NCI-H1694 treated with DMSO at 0.1 percent for 48 hours (cell line): ENCODE measurements around the gene TMUB1.
"Not testable (repeated sequence)": the region's sequence is repeated elsewhere in the genome, so short reads cannot be mapped to it uniquely, and the experiment has no call there.

Experiments
- DNase-seq: peaks from one replicate; lab custom pipeline; 2025; lab: John Stamatoyannopoulos, UW

TMUB1 gene

DNA sequence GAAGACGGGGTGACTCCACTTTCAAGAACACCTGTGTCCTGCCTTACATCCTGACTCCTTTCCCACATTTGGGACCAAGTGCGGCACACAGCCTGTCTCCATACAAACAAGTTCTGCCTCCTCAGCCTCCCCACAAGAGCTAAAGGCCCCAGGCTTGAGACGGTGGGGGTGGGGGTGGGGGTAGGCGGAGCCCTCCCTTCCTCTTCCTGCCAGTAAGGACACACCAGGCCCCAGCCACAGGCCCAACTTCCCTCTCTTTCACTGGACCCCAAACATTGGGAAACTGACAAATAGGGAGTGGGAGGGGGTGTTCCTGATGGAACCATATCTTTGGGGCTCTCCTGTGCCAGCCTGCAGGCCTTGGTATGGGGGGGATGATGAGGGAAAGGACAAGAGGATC, 30.2 kb downstream of the TMUB1 start:
- DNase-seq, result no peak

DNA sequence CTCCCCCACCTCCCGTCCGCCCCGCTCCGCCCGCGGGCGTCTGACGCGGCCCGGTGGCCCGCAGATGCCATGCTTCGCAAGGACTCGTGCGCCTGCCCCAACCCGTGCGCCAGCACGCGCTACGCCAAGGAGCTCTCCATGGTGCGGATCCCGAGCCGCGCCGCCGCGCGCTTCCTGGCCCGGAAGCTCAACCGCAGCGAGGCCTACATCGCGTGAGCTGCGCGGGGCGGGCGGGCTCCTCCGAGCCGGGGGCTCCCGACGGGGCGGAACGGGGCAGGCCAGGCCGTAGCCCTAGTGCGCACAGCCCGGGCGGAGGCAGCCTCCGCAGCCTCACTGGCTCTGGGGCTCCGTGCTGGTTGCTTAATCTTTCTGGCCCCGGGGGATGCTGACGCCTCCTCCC, 32.2 kb downstream of the TMUB1 start:
- no peak for DNase-seq

DNA sequence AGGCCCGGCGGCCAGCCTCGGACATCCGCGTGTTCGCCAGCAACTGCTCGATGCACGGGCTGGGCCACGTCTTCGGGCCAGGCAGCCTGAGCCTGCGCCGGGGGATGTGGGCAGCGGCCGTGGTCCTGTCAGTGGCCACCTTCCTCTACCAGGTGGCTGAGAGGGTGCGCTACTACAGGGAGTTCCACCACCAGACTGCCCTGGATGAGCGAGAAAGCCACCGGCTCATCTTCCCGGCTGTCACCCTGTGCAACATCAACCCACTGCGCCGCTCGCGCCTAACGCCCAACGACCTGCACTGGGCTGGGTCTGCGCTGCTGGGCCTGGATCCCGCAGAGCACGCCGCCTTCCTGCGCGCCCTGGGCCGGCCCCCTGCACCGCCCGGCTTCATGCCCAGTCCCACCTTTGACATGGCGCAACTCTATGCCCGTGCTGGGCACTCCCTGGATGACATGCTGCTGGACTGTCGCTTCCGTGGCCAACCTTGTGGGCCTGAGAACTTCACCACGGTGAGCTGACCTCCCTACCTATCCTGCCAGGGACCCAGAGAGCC, 34.3 kb downstream of the TMUB1 start:
- DNase-seq, result no peak

DNA sequence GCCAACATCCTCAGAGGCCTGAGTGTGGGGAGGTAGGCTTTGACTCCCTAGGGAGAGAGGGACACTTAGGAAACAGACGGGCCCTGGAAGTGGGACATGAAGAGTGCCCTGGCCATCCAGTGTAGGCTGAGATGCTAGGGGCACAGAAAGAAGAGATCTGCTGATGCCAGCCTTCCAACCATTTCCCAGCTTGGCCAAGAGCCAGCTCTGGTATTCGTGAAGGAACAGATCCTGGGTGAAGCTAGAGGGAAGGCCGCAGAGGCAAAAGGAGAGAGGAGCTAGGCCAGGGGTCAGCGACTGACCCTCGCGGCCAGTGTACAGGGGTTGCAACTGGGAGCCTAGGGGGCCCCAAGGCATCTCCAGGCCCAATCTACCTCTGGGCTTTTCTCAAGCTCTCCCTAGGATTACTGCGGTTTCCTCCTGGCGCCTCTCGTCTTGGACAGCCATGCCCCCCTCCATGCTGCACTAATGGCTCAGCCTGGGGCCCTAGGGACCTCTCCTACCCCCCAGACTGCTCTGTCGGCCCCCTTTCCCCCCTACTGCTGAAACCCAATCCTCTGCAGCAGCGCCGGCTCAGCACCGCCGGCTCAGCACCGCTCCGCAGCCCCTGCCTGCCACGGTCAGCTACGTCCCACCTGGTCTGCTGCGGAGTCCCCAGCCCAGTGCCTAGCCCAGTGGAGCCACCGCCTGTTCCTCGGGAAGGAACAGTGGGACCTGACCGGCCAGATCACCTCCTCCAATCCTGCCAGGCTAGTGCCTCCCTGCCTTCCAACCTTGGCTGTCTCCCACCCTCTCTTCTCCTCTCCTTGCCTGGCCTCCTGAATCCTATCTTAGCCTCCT, 35.1 kb downstream of the TMUB1 start, which contains the start of gene ASIC3:
Gene ASIC3, plus strand, starts transcription at position 556 of the 840 bp plus-strand sequence. CDS start 355 bp downstream, outside the sequence.
- no peak for DNase-seq

DNA sequence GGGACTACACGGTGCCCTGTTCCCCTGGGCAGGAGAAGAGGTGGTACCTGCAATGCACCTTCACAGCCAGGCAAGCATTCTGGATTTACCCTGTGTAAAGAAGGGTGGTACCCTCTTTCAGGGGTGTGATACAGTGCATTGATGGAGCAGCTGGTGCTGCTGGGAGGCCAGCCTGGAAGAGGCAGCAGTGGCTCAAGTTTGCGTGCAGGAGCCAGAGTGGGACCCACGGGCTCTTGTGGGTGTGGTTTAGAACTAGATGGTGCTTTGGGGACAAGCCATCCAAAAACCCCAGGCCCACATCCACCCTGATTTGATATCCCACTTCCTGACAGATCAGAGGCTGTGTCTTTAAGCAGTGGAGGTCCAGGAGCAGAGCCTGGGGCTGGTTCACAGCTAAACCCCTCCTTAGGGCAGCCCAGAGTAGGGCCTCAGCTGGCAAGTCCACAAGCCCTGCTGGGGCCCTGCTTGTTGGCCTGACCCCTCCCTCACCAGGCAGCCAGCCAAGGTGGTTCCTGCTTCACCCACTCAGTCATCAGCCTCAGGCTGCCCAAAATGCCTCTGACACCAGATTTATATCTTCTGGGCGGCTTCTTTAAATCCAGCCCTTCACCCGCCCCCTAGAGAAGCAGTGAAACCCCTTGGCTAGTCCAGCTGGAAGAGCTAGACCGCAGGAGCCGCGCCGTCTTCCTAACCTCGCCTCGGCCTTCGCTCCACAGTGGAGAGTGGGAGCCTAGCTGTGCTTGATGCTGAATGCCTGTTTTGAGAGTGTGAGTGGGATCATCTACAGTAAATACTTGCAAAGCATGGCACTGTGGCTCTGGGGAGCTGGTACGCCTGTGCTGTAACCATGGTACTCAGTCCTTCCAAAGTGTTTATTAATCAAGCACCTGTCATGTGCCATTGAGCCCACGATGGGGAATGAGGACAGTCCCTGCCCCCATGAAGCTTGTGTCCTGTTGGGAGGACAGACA, 36.4 kb downstream of the TMUB1 start:
- DNase-seq, result no peak

DNA sequence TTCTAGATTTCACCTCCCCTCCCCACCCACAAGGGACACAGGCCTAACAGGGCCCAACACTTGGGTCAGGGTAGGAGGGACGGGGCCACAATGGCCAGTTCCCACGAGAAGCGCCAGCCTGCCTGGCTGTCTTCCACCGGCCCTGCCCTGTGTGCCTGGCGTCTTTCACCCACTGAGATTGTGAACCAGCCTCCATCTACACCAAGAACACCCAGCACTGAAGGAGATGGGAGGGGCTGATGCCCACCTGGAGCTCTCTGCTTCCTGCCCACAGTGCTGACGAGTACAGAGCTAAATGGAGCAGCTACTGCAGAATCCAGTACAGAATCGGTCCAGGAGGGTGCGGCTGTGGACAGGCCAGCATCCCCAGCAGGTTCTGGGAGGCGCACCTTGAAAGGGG, 37.3 kb downstream of the TMUB1 start:
- DNase-seq, result no peak

DNA sequence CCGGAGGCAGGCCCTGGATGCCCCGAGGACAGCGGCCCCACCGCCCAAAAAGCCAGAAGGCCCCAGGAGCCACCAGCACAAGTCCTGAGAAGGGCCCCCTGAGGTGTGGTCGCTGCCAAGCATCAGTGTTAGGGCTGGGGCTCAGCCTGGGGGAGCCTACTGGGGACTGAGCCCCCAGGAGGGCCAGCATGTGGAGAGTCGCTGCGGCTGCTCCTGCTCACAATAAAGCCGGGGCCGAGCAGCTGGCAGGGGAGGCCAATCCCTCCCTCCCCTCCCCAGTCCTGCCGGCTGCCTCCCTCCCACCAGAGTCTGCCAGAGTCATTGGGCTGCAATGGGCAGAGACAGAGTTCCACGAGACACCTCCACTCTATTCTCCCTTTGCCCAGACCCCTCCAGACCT, 38.0 kb downstream of the TMUB1 start:
- no peak for DNase-seq

DNA sequence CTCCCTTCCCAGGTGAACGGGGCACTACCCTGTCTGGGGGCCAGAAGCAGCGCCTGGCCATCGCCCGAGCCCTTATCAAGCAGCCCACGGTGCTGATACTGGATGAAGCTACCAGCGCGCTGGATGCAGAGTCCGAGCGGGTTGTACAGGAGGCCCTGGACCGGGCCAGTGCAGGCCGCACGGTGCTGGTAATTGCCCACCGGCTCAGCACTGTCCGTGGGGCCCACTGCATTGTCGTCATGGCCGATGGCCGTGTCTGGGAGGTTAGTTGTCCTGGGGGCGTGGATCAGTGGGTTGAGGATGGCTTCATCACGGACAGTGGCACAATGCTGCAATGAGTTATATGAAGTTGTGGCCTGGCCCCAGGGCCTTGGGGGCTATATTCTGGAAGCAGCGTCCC, 39.3 kb downstream of the TMUB1 start:
- no peak for DNase-seq

DNA sequence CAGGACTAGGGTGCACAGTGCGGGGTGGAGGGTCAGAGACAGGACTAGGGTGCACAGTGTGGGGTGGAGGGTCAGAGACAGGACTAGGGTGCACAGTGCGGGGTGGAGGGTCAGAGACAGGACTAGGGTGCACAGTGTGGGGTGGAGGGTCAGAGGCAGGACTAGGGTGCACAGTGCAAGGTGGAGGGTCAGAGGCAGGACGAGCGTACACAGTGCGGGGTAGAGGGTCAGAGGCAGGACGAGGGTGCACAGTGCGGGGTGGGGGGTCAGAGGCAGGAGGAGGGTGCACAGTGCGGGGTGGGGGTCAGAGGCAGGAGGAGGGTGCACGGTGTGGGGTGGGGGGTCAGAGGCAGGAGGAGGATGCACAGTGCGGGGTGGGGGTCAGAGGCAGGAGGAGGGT, 39.8 kb downstream of the TMUB1 start:
- DNase-seq, result not testable (repeated sequence)

DNA sequence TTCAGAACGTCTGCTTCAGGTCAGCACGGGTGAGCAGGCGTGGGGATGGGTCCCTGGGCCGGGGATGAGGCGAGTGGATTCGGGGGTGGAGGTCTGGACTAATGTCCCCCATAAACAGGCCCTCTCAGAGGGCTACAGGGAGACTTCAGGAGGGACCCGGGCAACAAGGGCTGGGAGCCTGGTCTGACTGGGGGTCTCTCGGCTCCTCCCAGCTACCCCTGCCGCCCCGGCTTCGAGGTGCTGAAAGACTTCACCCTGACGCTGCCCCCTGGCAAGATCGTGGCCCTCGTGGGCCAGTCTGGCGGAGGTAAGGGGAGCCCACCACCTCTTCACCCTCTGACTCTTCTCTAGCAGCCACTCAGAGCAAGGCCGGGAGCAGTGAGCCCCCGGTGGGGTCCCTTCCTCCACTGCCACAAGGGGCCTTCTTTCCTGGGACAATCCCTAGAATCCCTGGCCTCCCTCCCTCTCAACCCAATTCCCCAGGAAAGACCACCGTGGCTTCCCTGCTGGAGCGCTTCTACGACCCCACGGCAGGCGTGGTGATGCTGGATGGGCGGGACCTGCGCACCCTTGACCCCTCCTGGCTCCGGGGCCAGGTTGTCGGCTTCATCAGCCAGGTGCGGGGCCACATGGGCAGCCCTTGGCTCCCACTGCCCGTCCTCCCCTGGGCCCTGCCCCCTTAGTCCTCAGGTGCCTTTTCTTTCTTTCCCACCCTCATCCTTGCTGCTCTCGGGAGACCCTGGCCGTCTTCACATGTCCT, 42.5 kb downstream of the TMUB1 start:
- DNase-seq, result no peak

DNA sequence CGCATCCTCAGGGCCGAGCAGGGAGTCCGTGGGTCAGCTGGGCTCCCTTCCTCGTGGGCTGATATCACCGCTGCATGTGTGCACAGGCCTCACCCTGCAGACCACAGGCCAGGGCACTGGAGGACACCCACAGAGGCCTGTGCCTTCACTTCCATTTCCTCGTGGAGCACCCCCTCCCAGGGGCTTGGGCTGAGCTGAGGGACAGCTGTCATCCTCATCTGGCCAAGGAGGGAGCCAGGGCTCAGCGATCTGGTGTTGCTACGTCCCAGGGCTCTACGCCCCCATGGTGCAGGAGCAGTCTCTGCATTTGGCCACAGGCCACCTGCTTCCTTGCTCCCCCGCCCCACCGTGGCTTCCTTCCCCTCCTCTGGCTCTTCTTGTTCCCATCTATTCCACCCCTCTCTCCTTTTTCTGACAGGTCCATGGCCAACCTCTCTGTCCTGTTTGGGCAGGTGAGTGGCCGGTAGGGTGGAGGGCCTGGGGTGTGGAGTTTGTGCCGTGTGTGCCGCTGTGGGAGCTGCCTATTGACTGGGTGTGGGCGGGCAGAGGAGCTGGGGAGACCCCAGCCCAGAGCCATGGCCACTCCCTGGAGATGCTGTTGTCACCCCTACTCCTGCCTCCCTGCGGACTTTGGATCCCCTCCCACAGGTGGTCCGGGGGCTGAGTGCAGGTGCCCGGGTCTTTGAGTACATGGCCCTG, 43.3 kb downstream of the TMUB1 start:
- DNase-seq, result no peak

DNA sequence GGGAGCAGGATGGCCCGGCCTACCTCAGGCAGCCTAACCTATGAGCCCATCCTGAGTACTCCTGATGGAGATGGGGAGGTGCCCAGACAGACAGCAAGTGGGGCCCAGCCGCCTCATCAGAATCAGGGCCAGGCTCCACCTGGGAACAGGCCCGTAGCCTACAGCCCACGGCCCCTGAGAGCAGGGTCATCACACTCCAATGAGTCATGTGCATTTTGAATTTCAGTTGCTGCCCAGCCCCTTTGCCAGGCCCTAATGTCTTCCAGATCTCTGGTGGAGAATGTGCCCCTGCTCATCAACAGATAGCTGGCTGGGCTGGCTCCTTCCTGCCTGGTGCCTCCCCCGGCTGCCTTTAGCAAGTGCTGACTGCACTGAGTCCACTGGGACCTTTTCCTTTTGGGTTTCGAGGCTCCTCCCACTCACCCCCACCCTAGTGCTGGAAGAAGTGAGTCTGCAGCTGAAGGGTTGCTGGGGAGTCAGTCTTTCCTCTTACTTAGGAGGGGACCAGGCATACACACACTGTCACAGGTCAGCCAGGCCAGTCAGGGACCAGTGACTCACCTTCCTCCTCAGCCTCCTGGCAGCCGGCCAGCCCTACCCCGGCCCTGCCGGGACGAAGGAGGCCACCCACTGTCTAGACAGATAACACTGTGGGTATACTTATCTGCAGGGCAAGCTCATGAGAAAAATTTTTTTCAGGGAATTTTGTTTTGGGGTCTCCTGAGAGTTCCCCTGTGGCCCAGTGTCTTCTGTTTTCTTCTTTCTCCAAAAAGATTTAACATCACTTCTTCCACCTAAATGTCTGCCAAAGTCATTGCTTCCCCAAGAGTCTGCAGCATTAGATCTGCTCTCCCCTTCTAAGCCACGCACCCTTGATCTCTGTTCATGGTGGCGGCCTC, 44.1 kb downstream of the TMUB1 start:
- DNase-seq, result no peak

DNA sequence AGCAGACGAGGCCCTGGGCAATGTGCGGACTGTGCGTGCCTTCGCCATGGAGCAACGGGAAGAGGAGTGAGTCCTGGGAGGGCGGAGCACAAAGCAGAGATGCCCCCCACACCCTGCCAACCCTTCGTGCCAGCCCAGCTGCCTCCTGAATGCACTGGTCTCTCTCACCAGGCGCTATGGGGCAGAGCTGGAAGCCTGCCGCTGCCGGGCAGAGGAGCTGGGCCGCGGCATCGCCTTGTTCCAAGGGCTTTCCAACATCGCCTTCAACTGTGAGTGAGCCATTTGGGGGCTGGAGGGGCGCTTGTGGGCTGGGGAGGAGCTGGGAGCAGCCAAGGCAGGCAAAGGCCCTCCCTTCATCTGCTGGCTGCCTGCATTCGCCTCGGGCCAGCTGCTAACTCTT, 47.4 kb downstream of the TMUB1 start:
- no peak for DNase-seq

DNA sequence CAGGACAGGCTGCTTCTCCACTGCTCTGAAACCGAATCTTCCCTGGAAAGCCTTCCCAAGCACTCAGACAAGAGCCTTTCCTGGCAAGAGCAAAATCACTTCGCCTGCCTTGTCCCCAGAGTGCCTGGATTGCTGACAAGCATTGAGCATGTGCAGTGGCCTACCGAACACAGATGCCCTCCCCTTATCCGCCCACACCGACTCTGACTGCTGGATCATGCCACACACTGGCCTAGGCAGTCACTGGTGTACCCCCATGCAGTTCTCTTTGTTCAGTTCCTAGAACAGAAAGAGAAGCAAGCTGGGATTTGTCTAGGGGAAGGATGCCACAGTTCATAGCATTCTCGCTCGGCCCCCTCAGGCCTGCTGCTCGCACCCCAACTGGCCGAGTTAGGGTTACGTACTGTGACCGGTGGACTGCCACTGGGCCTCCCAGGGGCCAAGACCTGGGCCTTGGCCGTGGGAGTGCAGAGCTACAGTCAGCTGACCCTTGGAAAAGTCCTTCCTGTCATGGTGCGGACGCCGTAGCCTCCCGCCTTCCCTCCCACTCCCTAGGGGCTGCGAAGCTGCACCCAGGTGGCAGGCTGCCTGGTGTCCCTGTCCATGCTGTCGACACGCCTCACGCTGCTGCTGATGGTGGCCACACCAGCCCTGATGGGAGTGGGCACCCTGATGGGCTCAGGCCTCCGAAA, 48.1 kb downstream of the TMUB1 start:
- DNase-seq, result no peak

DNA sequence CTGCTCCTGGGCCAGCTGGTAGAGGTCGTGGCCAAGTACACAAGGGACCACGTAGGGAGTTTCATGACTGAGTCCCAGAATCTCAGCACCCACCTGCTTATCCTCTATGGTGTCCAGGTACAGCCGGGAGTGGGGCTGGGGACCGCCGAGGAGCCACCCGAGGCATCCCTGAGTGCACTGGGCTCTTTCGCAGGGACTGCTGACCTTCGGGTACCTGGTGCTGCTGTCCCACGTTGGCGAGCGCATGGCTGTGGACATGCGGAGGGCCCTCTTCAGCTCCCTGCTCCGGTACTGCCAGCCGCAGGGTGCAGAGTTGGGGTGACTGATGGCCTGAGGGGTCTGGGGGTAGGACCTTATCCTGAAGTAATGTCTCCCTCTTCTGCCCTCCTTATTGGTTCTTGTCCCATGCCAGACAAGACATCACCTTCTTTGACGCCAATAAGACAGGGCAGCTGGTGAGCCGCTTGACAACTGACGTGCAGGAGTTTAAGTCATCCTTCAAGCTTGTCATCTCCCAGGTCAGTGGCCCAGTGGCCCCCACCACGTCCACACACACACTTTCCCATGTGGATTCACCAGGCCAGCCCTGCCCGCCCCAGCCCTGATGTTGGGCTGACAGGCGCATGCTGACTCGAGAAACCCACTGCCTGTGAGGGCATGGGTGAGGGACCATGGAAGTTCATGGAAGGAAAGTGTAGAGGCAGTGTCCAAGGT, 48.8 kb downstream of the TMUB1 start:
- DNase-seq, result no peak

DNA sequence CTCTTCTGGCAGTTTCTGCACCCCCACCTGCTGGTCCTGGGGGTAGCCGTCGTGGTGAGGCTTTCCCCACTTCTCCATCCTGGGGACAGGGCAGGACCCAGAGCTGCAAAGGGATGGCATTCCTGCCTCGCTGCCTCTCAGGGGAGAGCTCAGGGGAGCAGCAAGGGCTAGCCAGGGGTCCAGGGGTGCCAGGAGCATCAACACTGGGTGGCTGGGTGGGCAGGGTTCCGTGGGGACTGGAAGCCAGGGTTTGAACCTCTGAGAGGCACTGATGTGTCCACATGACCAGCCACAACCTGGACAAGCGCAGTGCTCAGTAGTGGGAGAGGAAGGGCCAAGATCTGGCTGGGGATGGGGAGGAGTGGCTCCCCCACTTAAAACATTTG, 49.4 kb downstream of the TMUB1 start:
- no peak for DNase-seq

DNA sequence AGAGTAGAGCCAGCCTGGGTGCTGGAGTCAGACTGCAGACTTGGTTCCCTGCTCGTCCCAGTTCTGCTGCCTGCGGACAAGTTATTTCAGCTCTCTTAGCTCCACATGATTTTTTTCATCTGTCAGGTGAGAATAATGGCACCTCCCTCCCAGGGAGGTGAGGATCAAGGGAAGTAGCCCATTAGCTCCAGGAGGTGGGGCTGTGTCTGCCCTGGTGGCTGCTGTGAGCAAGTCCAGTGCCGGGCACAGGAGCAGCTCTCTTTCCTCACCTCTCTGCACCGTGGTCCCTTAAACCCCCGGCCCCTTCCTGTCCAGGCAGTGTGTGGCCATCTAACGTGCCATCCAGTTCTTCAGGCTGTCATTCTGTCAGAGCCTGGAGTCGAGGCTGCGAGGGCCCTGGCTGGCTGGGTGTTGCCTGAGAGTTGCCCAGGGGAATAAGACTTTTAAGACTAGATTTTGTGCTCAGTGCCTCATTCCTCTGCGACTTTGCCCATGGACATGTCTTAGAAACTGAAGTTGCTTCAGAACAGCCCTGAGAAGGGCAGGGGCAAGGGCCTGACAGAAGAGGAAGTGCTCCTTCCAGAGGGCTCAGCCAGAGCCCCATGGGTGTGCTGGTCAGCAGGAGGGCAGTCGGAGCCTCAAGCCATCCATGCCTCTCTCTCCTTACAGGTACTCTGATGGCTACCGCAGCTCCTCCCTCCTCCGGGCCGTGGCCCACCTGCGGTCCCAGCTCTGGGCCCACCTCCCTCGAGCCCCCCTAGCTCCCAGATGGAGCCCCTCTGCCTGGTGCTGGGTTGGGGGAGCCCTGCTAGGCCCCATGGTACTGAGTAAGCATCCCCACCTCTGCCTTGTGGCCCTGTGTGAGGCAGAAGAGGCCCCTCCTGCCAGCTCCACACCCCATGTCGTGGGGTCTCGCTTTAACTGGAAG, 50.1 kb downstream of the TMUB1 start:
- no peak for DNase-seq
